T47D (cell line): Measurements from ENCODE around the gene HES3.

Source experiments
- DNase-seq, 2 experiments: peaks; one replicate each; pipeline versions ENCODE4 v3.0.0 to v3.0.0-alpha.2; 2011 to 2012; ENCODE audit warnings: low read depth in 1 of 2, low spot score in 1 of 2
- JUND ChIP-seq: IDR thresholded peaks from 2 replicates; pipeline ENCODE4 v1.6.1; 2012; ENCODE audit warnings: low read depth
- in situ Hi-C: cut with HindIII; loops from 2 replicates; pipeline ENCODE4 v1.10.0; 2016; ENCODE audit warnings: low sequenced_read_pairs, low pct_unique_long_range_greater_than_20kb

Gene HES3

GRCh38 chr1:6252374-6252710 is 8.4 kb downstream of the HES3 start:
- no peak for DNase-seq
- in situ Hi-C loops = no loop called here
- TF ChIP-seq JUND = no peak

- no peak for DNase-seq
- TF ChIP-seq JUND = no peak
- in situ Hi-C loops = no loop called here
Observed at GRCh38 chr1:6253380-6253779, 9.4 kb downstream of the HES3 start.

GRCh38 chr1:6254691-6255090 is 10.7 kb downstream of the HES3 start:
- in situ Hi-C loops = no loop called here
- no peak for DNase-seq

DNA sequence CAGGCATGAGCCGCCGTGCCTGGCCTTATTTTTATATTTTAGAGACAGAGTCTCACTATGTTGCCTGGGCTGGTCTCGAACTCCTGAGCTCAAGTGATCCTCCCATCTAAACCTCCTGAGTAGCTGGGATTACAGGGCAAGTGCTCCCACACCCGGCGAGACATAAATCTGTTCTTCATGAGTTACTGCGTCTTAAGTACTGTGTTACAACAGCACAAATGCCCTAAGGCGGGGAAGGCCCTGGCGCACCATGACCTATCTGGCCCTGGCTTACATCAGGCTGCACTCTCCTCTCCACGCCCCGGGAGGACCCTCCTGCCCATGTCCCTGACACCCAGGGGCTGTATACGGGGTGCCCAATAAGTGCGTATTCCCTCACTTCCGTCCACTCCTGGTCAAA is 12.7 kb downstream of the HES3 start:
- DNase-seq = no peak
- in situ Hi-C loops = no loop called here
- TF ChIP-seq JUND = no peak

More at GRCh38 chr1:6254691-6255090, 10.7 kb downstream of the HES3 start:
- TF ChIP-seq JUND = no peak

DNA sequence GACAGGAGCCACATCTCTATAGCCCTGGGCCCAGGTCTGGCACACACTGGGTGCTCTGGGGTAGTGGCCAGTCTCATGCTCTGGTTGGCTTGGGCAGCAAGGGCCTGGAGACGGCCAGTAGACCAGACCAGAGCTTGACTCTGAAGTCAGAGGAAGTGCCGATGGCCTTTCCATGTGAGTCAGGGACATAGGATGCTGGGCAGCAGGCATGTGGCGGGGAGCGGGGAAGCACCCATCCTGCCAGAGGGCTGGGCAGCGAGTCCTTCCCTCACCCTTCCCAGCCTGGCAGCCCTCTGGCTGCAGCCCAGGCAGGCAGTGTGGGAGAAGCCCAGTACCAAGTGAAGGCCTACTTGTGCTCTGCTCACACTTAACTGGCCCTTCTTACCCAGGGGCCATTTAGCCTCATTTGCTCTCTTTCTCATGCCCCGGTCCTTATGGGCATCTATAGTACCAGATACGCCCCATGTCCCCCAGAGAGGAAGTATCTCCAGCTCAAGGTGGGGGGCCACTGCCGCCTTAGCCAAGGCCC is 13.6 kb downstream of the HES3 start:
- TF ChIP-seq JUND = no peak
- DNase-seq = no peak
- in situ Hi-C loops = no loop called here

- in situ Hi-C loops = no loop called here
- no peak for TF ChIP-seq JUND
- DNase-seq = no peak
Observed at GRCh38 chr1:6258675-6259074, 14.7 kb downstream of the HES3 start.

- peak; percentile 76 to 81 for DNase-seq
- TF ChIP-seq JUND = no peak
- in situ Hi-C loops = no loop called here
Observed at GRCh38 chr1:6259491-6260362, 15.7 kb downstream of the HES3 start.

DNA sequence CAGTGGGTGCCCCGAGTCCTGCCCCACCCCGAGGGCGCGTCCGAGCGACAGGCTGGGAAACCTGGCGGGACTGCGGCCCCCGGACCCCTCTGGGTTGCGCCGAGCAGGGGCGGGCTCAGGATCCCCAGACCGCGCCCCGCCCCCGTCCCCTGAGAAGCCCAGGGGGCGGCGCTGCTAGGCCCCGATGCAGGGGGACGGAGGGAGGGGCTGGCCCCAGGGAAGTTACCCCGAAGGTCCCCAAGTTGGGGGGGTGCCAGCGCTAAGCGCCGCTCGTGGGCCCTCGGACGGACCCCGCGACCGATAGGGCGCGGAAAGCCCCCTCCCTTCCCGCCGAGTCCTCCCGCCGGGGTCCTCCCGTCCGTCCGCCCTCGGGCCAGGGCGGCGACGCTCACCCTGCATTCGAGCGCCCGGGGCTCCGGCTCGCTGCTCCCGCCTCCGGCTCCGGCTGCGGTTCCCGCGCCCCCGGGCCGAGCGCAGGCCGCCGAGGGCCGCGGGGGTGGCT is 16.5 kb downstream of the HES3 start:
- TF ChIP-seq JUND = no peak
- in situ Hi-C loops = no loop called here
- no peak for DNase-seq

GRCh38 chr1:6260961-6261614 is 17.1 kb downstream of the HES3 start, which contains the start of gene GPR153:
Gene GPR153, minus strand, starts transcription at chr1:6261098. Its CDS starts 6,193 bp downstream, at chr1:6254905.
- in situ Hi-C loops = no loop called here
- DNase-seq = peak; percentile 34 to 39
- TF ChIP-seq JUND = no peak

- in situ Hi-C loops = no loop called here
- no peak for DNase-seq
- TF ChIP-seq JUND = no peak
Observed at GRCh38 chr1:6261615-6261995, 17.6 kb downstream of the HES3 start.

- no peak for TF ChIP-seq JUND
- in situ Hi-C loops = no loop called here
- no peak for DNase-seq
Observed at GRCh38 chr1:6262555-6263420, 18.8 kb downstream of the HES3 start.

DNA sequence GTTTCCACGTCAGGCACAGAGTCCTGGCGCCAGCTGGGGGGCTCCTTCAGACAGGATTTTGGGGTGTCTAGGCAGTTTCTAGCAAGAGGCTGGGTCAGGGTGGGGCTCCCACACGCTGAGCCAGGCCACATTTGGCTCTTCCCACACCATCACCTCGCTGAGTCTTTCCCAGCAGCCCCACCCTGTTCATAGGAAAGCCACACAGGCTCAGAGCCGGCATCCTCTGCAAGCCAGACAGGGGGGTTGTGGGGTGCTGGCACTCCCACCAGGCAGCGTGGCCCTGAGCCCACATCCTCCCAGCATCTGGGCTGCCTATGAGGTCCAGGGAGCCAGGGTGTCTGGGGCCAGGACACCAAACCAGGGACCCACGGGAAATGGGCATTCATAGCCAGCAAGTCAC is 19.7 kb downstream of the HES3 start:
- DNase-seq = no peak
- TF ChIP-seq JUND = no peak
- in situ Hi-C loops = no loop called here

GRCh38 chr1:6265151-6265550 is 21.2 kb downstream of the HES3 start:
- DNase-seq = no peak
- TF ChIP-seq JUND = no peak
- in situ Hi-C loops = no loop called here
